ENCODE results near the gene C5orf46. TPM values are rescaled to one million over a fixed set of nuclear protein-coding genes. Genes with fewer than 3 reads are reported as not detected.
A peak's percentile ranks its signal among the peaks of the same experiment; 100 is the strongest.

Gene C5orf46
- total RNA-seq, 2 donors from 2014 or later, result not detected

DNA sequence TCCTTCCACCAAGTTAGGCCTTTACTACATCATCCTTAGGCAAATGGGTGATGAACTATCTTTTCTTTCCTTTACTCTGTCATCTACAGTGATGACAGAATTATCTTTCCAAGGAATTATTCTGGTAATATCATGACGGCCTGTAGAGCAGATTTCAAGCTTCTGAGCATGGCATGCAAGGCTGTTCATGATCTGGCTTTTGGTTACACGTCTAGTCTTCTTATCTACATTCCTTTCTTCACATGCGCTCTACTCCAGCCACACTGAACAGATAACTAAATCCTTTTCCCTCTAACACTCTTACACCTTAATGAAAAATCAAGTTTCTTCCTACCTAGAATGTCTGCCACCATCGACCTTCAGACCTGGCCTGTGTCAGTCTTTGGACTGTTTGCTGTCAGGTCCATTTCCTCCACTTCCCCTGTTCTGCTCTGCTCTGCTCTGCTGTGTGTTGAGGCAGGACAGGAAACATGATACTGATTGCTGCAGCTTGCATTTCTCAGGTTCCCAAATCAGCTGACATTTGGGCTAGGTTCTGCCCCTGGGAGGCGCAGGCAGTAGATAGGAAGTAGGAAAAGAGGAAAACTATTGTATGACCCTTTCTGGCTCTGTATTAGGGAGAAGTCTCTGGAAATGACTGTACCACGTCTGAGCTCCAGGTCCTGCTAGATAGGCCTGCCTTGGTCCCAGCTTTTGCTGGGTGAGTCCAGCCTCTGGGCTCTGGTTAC lies 23.6 kb downstream of the C5orf46 start:
- 85 to 91% methylated on average over 5 to 6 of the region's 6 CpGs for WGBS, 2 experiments (ENCODE audit: insufficient coverage in 1 of 2, insufficient read length in 1 of 2)
- Histone ChIP-seq H3K36me3 (ENCODE audit: control insufficient read depth, insufficient read depth, low read length) (no peaks in the 10 kb centered on the region), H3K4me3 (ENCODE audit: low read length) (no peak overlapping the region), H3K27me3 (ENCODE audit: control insufficient read depth, insufficient read depth, low read length, poor library complexity, severe bottlenecking) (no peaks in the 10 kb centered on the region), H3K9me3 (ENCODE audit: control insufficient read depth, low read length) (no peaks in the 10 kb centered on the region), H3K9ac (ENCODE audit: extremely low read depth, low read length, poor library complexity, severe bottlenecking) (no peak overlapping the region), H3K4me1 (ENCODE audit: control insufficient read depth, insufficient read depth, low read length) (no peaks in the 10 kb centered on the region), H3K27ac (ENCODE audit: low read depth, low read length) (no peak overlapping the region)
- Mint-ChIP-seq H3K27me3 (ENCODE audit: insufficient read depth) (no peaks in the 10 kb centered on the region), H3K4me1 (peaks cover 14% of the 10 kb centered on the region), H3K4me3 (no peak overlapping the region), H3K9me3 (no peaks in the 10 kb centered on the region), H3K27ac (no peak overlapping the region), H3K36me3 (ENCODE audit: low read depth) (no peaks in the 10 kb centered on the region)
- no peak for DNase-seq
- TF ChIP-seq, protein P1, sequence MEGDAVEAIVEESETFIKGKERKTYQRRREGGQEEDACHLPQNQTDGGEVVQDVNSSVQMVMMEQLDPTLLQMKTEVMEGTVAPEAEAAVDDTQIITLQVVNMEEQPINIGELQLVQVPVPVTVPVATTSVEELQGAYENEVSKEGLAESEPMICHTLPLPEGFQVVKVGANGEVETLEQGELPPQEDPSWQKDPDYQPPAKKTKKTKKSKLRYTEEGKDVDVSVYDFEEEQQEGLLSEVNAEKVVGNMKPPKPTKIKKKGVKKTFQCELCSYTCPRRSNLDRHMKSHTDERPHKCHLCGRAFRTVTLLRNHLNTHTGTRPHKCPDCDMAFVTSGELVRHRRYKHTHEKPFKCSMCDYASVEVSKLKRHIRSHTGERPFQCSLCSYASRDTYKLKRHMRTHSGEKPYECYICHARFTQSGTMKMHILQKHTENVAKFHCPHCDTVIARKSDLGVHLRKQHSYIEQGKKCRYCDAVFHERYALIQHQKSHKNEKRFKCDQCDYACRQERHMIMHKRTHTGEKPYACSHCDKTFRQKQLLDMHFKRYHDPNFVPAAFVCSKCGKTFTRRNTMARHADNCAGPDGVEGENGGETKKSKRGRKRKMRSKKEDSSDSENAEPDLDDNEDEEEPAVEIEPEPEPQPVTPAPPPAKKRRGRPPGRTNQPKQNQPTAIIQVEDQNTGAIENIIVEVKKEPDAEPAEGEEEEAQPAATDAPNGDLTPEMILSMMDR (conservative IDR thresholded peaks at IDR 0.05), result no peak

DNA sequence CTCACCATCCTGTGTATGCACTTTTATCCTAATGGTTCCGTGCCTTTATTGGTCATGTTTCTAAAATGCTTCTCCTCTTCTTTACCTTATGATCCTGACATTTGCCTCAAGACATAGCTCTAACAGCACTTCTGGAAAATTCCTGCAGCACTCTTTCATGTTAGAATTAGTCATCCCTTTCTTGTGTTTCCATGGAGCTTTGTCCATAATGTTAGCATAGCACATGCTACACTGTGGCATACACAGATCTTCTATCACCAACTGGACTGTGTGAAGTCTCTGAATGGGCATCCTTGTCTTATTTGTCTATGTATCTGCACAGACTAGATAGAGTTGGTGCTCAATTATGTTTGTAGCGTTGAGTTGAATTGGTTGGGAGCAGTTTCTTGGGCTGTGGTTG lies 25.9 kb downstream of the C5orf46 start:
- no peak for DNase-seq
- Mint-ChIP-seq H3K27ac (no peak overlapping the region), H3K27me3 (ENCODE audit: insufficient read depth) (no peaks in the 10 kb centered on the region)

DNA sequence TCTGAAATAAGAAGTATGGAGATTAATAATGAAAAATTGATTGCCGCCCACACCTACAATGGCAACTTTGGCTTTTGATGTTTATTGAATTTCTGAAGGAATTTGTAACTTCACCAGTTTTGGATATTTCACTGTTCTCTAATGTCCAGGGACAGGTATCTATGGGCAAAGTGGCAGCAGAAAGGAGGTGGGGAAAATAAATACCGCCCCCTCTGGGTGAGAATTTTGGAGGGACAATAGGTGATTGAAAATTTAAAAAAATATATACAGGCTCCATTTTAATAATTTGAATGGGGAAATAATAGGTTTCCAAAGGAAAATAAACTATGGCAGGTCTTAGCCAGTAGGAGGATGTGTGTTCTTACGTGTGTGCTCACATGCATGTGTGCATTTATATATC lies 26.6 kb downstream of the C5orf46 start:
- H3K4me1 ChIP-seq (ENCODE audit: control insufficient read depth, insufficient read depth, low read length), result no peaks in the 10 kb centered on the region
- no peak overlapping the region for H3K9ac ChIP-seq (ENCODE audit: extremely low read depth, low read length, poor library complexity, severe bottlenecking)
- DNase-seq, result no peak
- no peaks in the 10 kb centered on the region for H3K27me3 ChIP-seq (ENCODE audit: control insufficient read depth, insufficient read depth, low read length, poor library complexity, severe bottlenecking)
- no peaks in the 10 kb centered on the region for H3K27me3 Mint-ChIP-seq (ENCODE audit: insufficient read depth)
- H3K27ac ChIP-seq (ENCODE audit: low read depth, low read length), result no peak overlapping the region
- no peaks in the 10 kb centered on the region for H3K36me3 ChIP-seq (ENCODE audit: control insufficient read depth, insufficient read depth, low read length)
- H3K4me1 Mint-ChIP-seq, result peaks cover 34% of the 10 kb centered on the region
- H3K9me3 ChIP-seq (ENCODE audit: control insufficient read depth, low read length), result no peaks in the 10 kb centered on the region
- H3K4me3 Mint-ChIP-seq, result no peak overlapping the region
- H3K36me3 Mint-ChIP-seq (ENCODE audit: low read depth), result no peaks in the 10 kb centered on the region
- 92 to 94% methylated on average over 2 to 3 of the region's 3 CpGs for WGBS, 2 experiments (ENCODE audit: insufficient coverage in 1 of 2, insufficient read length in 1 of 2)
- no peak overlapping the region for H3K27ac Mint-ChIP-seq
- TF ChIP-seq, protein P1 (conservative IDR thresholded peaks at IDR 0.05), result peak; percentile 46
- no peak overlapping the region for H3K4me3 ChIP-seq (ENCODE audit: low read length)
- no peaks in the 10 kb centered on the region for H3K9me3 Mint-ChIP-seq

More for the DNA sequence above, 25.9 kb downstream of the C5orf46 start:
- 86 to 97% methylated on average over 1 to 2 of the region's 2 CpGs for WGBS, 2 experiments (ENCODE audit: insufficient coverage in 1 of 2, insufficient read length in 1 of 2)
- H3K36me3 Mint-ChIP-seq (ENCODE audit: low read depth), result no peaks in the 10 kb centered on the region
- H3K9me3 Mint-ChIP-seq, result no peaks in the 10 kb centered on the region
- H3K4me3 Mint-ChIP-seq, result no peak overlapping the region
- peaks cover 28% of the 10 kb centered on the region for H3K4me1 Mint-ChIP-seq
- H3K4me1 ChIP-seq (ENCODE audit: control insufficient read depth, insufficient read depth, low read length), result no peaks in the 10 kb centered on the region
- H3K36me3 ChIP-seq (ENCODE audit: control insufficient read depth, insufficient read depth, low read length), result no peaks in the 10 kb centered on the region
- no peak overlapping the region for H3K27ac ChIP-seq (ENCODE audit: low read depth, low read length)
- no peak overlapping the region for H3K4me3 ChIP-seq (ENCODE audit: low read length)
- no peak overlapping the region for H3K9ac ChIP-seq (ENCODE audit: extremely low read depth, low read length, poor library complexity, severe bottlenecking)
- no peaks in the 10 kb centered on the region for H3K27me3 ChIP-seq (ENCODE audit: control insufficient read depth, insufficient read depth, low read length, poor library complexity, severe bottlenecking)
- TF ChIP-seq, protein P1 (conservative IDR thresholded peaks at IDR 0.05), result no peak
- no peaks in the 10 kb centered on the region for H3K9me3 ChIP-seq (ENCODE audit: control insufficient read depth, low read length)
